Glomerular visceral epithelial cell (primary cell): ENCODE results near the gene NPC2.
A peak's percentile ranks its signal among the peaks of the same experiment; 100 is the strongest.

ENCODE experiments used
- DNase-seq: peaks from one replicate; pipeline ENCODE4 v3.0.0-alpha.2; 2016; ENCODE audit errors: extremely low spot score

NPC2 gene

DNA sequence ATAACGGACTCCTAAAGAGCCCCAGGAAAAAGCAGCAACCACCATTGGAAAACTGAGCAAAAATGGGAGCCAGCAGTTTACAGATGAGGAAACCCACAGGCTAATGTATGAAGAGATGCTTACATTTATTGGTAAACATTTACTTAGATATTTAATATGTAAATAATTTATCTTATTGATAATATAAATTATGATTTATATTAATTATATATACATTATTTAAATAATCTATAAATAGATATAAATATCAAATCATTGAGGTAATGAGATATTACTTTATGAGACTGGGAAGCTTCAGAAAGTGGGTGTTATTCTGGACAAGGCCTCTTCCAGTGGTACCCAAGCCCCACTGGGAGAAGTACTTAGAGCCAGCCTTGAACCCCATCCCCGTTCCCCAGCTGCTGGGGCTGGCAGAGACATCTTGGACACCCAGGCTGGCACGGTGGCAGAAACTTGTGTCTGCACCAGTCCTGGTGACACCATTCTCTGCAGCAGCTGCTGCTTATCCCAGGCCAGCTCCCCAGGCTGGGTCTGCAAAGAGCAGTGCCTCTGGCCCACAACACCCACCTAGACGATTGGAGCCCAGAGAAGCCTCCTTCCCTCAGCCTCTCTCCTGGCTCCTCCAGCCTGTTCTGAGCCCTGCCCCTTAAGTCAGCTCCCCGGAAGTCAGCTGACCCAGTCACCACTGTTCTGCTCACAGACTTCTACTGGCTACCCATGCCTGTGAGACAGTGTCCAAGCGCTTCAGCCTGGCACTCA is 26.4 kb upstream of the NPC2 start:
- DNase-seq: no peak

DNA sequence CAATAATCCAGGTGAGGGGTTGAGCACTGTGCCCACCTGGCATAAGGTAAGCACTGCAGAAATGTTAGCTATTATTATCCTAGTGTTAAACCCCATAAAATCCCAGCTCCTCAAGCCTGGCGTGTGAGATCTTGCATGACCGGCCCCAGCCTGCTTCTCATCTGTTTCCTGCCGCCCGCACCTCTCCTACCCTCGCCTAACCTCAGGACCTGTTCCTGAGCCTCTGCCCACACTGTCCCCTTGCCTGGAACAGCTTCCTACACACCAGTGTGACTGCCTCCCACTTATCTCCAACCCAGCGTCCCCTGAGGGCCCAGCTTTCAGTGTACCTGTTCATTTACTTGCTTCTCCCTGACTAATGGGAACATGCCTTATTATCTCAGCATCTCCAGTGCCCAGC is 25.1 kb upstream of the NPC2 start:
- DNase-seq: no peak

DNA sequence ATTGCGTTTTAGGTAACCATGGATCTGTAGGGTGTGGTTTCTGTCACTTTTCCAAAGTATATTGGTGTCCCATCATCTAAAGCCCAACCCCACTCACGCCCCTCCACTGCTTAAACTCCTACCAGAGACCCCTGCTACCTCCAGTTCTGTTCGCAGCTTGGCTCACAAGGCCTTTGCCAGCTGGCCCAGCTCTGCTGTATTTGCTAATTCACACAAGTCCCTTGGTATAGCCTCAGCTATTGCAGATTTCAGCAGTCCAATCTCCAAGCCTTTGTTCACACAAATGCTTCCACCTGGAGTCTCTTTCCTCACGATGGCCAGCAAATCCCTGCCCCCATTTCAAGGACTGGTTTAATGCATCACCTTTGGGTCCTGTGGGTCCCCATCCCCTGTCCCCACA is 24.6 kb upstream of the NPC2 start:
- no peak for DNase-seq

DNA sequence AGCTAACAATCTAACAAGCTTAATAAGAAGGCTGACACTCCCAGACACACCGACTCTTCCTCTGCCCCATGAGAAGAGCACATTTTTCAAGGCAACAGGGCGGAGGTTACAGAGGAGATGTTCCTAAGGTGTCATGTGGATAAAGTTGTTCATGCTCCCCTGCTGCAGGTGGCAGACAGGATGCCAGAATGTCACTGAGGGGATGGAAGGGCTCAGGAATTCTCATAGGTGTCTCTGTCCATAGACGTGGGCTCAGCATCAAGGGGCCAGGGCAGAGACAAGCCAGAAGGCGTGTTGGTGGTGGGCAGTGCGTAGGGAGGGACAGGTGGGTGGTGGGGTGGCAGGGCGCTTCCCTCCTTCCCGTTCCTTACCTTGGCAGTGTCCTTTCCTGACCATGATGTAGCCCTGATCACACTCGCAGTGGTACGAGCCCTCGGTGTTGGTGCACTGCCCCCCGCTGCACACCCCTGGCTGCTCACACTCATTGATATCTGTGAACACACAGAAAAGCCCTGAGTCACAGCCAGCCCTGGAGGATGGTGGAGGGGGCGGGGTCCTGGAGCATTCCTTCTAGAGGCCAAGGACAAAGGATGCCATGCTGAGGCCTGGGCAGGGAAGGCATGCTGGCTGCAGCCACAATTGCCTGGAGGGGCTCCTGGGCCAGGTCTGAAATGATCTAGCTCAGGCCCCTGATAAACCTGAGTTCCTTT is 23.5 kb upstream of the NPC2 start:
- peak; percentile 30 for DNase-seq

DNA sequence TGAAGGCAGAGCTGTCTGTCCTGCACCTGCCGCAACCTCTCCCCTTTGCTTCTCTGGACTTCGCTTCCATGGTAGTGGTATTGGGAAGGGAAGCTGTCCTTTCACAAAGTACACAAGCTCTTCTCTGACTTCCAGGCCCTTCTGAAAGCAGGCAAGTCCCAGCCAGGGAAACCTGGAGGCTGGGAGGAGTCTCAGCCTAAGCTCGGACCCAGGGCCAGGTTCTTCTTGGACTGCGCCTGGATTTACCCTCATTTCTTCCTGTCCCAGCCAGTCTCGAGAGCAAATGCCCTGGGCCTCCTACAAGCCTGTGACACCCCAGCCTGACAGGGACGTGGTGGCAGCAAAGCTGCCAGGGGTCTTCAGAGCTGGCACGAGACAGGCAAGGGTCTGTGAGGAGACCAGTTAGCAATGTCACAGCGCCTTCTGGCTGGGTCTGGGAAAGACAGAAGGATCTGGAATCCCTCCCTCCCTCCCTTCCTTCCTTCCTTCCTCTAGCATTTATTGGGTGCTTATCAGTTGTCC is 22.8 kb upstream of the NPC2 start:
- DNase-seq: no peak

DNA sequence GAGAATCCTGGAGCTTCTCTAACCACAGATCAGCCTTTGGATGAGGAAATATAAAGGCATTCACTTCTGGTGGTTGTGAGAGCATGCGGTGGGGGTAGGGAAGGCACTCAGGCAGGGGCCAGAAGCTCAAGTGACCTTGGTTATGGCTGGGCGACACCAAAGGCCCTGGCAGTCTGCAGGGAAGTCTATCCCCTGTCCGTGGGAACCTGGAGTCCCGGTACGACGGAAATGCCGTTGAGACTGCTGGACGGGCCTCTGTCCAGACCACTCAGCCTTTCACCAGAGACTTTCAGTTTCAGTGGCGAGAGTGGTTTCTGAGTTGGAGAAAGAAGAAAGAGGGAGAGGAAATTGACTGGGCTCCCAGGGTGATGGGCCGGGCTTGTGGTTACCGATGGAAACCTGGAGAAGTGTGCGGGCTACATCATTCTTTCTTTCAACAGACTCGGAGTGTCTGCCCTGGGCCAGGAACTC is 21.4 kb upstream of the NPC2 start:
- DNase-seq: peak; percentile 94

DNA sequence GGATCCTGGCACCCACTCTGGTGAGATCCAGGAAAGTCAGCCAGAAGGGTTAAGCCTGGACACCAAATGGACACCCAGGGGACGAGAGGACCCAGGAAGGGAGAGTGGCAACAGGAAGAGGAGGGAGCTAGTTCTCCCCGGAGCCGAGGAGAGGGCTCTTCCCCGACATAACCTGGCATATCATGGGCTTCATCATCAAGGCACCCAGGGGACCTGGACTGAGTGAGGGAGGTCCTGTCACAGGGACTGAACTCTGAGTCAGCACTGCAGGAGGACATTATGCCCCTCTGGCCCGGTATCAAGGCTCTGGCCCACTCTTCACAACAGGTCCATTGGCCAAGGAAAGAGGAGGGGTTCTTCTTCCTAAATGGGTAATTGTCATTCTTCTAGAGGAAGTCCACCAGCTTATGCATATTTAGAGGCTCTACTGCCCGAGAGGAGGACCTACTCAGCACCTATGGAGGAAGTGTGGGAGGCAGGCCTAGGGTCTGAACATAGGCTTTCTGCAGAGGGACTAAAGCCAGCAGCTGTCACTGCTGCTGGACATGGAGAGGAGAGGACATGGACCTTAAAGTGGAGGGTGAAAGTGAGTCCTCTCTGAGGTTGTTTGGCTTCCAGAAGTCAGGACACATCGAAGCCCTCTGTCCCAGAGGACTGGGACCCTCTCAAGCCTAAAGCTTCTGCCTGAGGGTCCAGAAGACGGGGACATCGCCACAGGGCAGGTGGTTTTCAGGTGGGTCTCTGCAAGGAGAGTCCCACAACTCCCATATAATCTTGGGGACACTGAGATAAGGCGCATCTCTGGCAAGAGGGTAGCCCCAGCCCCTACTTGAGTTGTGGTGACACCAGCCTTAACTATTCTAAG is 19.1 kb upstream of the NPC2 start:
- no peak for DNase-seq

DNA sequence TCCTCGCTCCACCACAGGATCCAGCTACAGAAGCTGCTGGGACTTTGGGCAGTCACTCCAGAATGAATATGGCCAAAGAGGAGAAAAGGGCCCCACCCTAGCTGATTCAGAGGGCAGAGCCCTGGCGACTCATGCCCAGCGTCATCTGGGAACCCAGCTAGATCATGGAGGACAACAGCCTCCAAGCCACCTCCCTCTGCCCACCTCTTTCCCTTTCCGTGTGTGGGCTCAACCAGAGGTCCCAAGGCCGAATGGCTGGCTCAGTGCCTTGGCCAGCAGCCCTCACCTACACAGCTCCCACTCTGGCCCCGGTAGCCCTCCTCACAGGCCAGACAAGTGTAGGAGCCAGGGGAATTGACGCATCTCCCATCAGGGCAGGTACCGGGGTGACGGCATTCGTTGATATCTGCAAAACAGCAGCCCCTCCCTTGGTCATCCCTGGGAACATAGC is 17.9 kb upstream of the NPC2 start:
- peak; percentile 56 for DNase-seq

DNA sequence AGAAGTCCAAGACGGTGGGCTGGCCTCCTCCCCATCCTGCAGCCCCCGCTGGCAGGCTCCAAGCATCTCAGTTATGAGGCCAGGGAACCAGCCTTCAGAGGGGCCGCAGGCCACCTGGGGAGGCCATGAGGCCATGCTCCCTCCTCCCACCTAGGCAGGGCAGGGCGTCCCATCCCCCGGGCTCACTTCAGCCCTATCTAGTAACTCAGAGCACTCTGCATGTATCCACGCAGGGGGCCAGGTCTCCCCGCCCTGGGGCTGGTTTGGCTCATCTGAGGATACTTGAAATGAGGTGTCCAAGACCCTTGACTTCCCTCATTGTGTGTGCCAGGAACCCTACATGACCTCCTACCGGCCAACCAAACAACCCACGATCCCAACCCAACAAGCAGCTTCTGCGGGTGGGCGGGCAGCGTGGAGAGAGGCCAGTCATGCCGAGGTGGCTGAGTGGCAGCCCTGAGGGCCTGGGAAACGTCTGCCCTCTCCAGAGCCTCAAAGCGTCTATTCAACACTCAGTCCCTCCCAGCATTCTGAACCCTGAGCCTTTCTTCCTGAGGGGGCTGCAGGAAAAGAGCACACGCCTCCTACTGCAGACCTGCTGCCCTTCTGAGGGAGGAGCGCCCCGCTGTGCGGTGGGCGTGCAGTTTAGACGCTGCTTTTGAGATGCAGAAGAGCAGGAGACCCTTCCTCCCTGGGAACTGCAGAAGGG is 17.3 kb upstream of the NPC2 start:
- DNase-seq: no peak

DNA sequence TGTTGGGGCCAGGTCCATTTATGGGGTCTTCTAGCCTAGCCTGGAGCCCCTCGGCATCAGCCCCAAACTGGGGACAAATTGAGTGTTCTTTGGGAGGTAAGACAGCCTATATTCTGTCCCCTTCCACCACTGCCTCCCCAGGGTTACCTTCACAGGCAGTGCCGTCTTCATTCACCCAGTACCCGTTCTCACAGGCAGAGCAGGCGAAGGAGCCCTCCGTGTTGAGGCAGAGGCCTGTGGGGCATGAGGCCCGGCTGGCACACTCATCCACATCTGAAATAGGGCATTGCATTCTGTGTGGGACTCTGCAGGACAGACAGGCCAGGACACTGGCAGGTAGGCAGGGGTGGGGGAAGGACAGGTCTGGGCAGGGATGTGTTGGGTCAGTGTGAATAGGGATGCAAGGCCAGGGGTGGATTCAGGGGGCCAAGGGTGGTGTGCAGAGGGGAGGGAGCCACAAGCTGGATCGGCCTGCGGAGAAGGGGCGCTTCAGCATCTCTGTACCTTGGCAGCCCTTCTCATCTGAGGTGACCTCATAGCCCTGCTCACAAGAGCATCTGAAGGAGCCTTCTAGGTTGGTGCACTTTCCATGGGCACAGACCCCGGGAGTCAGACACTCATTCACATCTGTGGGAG is 16.6 kb upstream of the NPC2 start:
- no peak for DNase-seq

DNA sequence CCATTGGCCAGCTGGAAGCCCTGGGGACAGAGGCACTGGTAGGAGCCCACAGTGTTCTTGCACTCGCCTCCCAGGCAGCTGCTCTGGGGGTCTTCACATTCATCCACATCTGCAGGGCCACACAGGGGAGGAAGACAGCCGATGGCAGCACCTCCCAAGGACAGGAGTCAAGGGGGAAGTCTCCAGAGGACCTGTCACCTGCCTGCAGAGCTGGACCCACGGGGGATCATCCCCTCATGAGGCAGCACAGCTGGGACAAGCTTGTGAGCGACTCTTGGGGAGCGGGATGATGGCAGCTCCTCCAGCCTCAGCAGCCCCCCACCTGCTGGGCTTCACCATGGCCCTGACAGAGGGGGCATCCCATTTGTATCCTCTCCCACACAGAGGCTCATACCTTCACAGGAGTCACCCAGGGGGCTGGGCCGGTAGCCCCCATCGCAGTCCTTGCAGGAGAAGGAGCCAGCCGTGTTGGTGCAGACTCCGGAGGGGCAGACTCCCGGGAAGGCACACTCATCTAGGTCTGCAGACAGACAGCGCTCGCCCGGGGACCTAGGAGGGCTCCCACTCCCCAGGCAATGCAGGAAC is 15.8 kb upstream of the NPC2 start:
- no peak for DNase-seq

DNA sequence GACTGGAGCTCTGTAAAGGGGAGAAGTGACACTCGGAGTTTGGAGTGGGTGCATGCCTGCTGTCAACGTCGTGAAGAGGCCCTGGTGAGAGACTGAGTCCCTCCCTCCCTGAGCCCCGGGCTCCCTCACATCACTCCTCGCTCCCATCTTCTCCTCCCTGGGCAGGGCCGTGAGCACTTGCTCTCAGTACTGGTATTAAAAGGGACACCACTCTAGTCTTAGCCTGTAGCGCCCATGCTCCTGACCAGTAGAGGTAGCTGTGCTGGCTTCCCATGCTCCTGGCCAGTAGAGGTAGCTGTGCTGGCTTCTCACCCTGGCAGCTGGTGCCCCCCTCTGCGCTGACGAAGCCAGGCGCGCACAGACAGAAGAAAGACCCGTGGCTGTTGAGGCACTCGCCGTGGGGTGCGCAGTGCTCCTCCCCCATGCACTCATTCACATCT is 15.2 kb upstream of the NPC2 start:
- DNase-seq: no peak

DNA sequence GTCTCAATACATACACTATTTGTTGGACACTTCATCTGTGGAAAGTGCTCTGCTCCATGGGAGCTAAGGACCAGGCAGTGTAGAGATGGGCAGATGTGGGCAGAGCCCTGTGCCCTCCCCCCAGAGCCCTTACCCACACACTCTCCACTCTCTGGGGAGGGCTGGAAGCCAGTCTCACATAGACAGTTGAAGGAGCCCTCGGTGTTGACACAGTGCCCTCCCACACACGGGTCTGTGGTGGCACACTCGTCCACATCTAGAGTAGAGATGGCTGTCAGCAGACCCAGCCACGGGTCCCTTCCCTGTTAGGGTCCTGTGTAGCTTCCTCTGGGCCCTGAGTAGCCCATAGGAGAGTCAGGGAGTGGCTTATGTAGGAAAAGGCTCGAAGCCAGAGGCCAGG is 14.7 kb upstream of the NPC2 start:
- DNase-seq: no peak

DNA sequence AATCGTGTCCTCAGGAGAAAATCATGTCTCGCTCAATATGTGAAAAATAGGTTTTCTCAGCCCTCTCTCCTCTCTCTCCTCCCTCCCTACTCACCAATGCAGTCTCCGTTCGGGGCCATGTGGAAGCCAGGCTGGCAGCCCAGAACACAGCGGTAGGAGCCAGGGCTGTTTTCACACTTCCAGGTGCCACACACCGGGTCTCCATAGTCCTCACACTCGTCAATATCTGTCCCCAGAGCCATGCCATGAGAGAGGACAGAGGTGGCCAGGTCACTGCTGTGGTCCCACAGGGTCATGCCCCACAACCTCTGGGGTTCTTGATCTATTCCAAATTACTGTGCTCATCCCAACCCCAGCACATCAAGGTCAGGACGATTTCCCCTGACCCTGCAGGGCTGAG is 14.0 kb upstream of the NPC2 start:
- DNase-seq: no peak

DNA sequence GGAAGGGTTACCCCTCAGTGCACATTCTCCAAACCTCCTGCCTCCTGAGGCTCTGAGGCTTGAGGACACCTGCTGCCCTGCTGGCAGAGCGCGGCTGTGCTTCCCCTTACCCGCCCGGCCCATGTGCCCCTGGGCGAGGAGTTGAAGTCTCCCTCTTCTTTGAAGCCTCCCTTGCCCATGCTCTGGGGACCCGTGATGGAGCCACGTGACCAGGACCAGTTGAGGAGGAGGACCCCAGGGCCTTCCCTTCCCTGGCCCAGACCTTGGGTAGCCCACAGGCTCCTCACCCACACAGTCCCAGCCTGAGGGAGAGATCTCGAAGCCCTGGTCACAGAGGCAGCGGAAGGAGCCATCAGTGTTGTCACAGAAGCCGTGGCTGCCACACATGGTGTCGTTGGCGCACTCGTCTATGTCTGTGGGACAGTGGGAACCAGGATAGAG is 13.3 kb upstream of the NPC2 start:
- no peak for DNase-seq

DNA sequence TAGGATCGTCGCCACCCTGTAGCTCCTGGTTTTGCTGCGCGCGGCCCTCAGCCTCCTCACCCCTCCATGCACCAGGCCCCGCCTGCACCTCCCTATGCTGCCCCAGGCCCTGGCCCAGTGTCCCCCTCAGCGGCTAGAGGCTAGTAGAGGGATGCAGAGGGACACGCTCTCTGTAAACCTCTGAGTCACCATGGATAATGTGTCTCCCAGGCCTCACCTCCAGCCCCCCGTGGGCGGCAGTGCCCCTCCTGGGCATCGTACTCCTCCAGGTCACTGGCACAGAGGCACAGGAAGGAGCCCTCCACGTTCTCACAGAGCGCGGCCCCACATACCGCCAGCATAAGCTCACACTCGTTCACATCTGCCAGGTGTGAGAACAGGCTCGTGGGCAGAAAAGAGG is 12.7 kb upstream of the NPC2 start:
- no peak for DNase-seq

DNA sequence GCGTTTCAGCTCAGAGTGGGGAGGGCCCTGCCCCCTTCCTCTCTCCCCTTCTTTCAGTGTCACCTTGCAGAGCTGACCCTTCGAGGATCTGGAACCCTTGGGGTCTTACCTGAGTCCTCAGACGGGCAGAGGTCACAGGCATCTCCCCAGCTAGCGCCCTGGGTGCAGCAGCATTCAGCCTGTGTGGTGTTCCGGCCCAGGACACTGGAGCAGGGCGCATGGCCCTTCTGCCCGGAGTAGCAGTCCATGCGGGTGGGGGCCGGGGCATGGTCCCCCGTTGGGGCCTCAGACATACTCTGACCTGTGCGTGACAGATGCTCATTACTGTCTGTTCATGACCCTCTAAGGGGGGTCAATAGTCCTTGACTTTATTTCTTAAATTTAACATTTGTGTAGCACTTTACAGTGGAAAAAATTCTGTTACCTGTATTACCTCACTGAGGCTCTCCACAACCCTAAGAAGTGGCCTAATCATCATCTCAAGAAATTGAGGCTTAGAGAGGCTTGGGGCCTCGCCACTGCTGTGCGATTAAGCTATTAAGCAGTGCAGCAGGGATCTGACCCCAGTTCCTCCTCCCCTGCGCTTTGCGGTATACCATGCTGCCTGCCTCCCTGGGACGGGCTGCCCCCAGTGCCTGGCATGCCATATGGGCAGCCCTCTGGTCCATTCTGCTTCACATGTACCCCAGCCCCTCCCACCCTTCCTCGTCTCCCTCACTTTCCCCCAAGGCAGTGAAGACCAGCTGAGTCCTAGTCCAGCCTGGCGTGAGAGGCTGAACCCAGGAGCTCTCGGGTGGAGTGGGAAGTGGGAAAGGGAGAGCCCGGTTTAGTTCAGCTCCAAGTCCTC is 12.0 kb upstream of the NPC2 start:
- no peak for DNase-seq

DNA sequence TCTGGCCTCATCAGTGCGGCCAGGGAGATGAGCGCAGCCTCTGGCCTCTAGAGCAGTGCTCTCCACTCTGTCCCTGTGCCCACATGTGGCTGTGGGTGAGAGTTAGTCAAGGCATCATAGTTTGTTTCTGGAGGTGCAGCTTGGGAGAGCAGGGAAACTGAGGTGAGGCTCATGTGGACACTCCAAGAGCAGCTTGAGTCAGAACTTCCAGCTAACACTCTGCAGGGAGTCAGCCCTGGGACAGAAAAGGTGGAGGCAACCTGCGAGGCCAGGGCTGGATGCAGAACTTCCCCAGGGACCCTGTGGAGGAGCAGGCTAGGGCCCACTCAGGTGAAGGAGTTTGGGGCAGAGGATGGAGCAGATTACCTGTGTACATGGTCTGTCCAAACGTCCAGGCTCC is 11.3 kb upstream of the NPC2 start:
- DNase-seq: no peak

DNA sequence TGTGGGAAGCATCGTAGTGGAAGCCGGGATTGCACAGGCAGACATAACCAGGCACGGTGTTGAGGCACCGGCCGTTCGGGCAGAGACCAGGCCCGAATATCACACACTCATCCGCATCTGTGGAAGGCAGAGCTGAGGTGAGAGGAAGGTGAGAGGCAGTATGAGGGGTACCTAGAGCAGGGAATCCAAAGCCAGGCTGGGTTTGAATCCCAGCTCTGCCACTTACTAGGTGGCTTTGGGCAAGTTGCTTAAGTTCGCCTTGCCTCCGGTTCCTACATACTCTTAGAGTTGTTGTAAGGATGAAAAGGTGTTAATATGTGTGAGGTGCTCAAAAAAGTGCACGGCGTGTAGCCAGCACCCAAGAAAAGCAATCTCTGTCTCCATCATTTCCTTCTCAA is 10.8 kb upstream of the NPC2 start:
- no peak for DNase-seq
